CD4-positive, alpha-beta memory T cell (primary cell): Measurements from ENCODE around the gene MFRP. TPM values are rescaled to one million over a fixed set of nuclear protein-coding genes. Genes with fewer than 3 reads are reported as not detected.

Experiments
- CTCF ChIA-PET: fragments of 350-600 bp; sonication (Branson Sonifier 250); formaldehyde crosslinking; loops from one replicate; lab custom pipeline; 2021; ENCODE audit warnings: inconsistent platforms; ENCODE audit not compliant: partially characterized antibody; lab: Charles Lee
- POLR2A ChIA-PET: fragments of 350-600 bp; sonication (Branson Sonifier 250); formaldehyde crosslinking; loops from one replicate; lab custom pipeline; 2021; ENCODE audit not compliant: partially characterized antibody; lab: Charles Lee
- DNase-seq, 5 donors: peaks; one replicate each; pipeline versions ENCODE4 v3.0.0 to v3.0.0-alpha.2; 2020 to 2022; ENCODE audit warnings: mixed read lengths in 1 of 5
- H3K27ac ChIP-seq: one replicate; pipeline ENCODE4 v1.7.0; 2013; ENCODE audit warnings: low read depth, low read length
- H3K27me3 ChIP-seq: 2 replicates; pipeline ENCODE4 v1.7.0; 2013; ENCODE audit warnings: mild to moderate bottlenecking, low read length, moderate library complexity; ENCODE audit not compliant: insufficient read depth
- H3K36me3 ChIP-seq: 2 replicates; pipeline ENCODE4 v1.7.0; 2013; ENCODE audit warnings: mild to moderate bottlenecking, low read length, moderate library complexity; ENCODE audit not compliant: insufficient read depth
- H3K4me1 ChIP-seq: 2 replicates; pipeline ENCODE4 v1.7.0; 2013; ENCODE audit warnings: mild to moderate bottlenecking, low read length, moderate library complexity; ENCODE audit not compliant: insufficient read depth
- H3K4me3 ChIP-seq, 2 donors: one replicate each; pipeline ENCODE4 v1.7.0; 2013; ENCODE audit warnings: low read length in 2 of 2, mild to moderate bottlenecking in 1 of 2
- H3K9me3 ChIP-seq, 2 donors: one replicate each; pipeline ENCODE4 v1.7.0; 2013; ENCODE audit warnings: low read length in 2 of 2, control low read depth in 1 of 2; ENCODE audit not compliant: control insufficient read depth in 1 of 2
- H3K27ac Mint-ChIP-seq, 7 donors: one replicate each; pipeline ENCODE4 v1.8.0; 2020 to 2021; ENCODE audit warnings: mixed read lengths in 7 of 7, mild to moderate bottlenecking in 6 of 7, inconsistent platforms in 3 of 7, moderate library complexity in 3 of 7
- H3K27me3 Mint-ChIP-seq, 2 donors: one replicate each; pipeline ENCODE4 v1.8.0; 2020 to 2021; ENCODE audit warnings: mixed read lengths in 2 of 2
- H3K36me3 Mint-ChIP-seq, 2 donors: one replicate each; pipeline ENCODE4 v1.8.0; 2020 to 2021; ENCODE audit warnings: mixed read lengths in 2 of 2, inconsistent platforms in 1 of 2, mild to moderate bottlenecking in 1 of 2
- H3K4me1 Mint-ChIP-seq, 4 donors: one replicate each; pipeline ENCODE4 v1.8.0; 2020 to 2021; ENCODE audit warnings: mixed read lengths in 4 of 4, mild to moderate bottlenecking in 1 of 4
- H3K4me3 Mint-ChIP-seq, 8 donors: one replicate each; pipeline ENCODE4 v1.8.0; 2020 to 2021; ENCODE audit warnings: mixed read lengths in 8 of 8, mild to moderate bottlenecking in 7 of 8, moderate library complexity in 6 of 8, inconsistent platforms in 3 of 8
- H3K9me3 Mint-ChIP-seq, 8 donors: one replicate each; pipeline ENCODE4 v1.8.0; 2020 to 2021; ENCODE audit warnings: mixed read lengths in 8 of 8, mild to moderate bottlenecking in 5 of 8, inconsistent platforms in 3 of 8, moderate library complexity in 1 of 8
- intact Hi-C: fragments of 100-400 bp; cut with micrococcal nuclease; formaldehyde crosslinking; loops from one replicate; pipeline ENCODE4 v1.15.1; 2023
- polyA plus RNA-seq, 2 donors: library from polyadenylated mRNA; unstranded; fragments of 300-500 nt; fragmentation: Illumina TruSeq; gene quantifications; one replicate each; pipeline ENCODE4 v1.2.3, GENCODE V29; 2021
- total RNA-seq, 2 experiments: library from RNA; stranded (reverse); gene quantifications; one replicate each; pipeline ENCODE4 v1.2.3, GENCODE V29; 2021

Gene MFRP
- total and polyA plus RNA-seq, 4 experiments from 2014 or later, result not detected

DNA sequence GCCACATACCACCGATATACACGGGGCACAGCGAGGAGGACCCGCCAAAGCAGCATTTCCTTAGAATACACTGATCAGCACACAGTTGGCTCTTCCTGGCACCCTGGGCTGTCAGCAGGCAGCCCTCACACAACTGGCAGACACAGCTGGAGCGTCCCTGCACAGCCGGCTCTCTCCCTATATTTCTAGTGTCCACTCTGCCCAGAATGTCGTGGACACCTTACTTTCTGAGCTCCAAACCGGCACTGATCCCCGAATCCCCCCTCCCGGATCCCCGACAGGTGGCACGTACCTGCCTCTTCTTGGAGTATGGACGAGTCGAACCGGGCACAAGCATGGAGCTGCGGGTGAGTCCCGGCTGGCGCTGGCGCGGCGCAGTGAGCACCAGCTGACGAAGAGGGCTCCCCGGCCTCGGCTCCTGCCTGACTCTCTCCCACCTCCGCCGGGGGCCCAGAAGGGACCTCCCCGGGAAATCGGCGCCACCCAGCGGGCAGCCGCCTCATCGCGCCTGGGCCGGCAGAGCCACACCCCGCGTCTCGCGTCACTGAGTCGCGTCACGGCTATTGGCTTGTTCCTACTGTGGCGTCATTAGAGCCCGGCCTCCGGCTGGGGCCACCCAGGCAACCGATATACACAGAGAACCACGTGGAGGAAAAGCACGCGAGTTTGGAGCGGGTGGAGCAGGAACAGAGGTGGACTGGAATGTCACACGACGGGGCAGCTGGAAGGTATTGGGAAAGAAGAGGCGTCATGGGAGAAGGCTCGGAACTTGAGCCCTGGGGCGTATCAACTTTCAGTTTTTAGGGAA is 34.9 kb upstream of the MFRP start, which contains the start of gene USP2:
USP2 (minus strand) TSS at position 510 of the 808 bp plus-strand sequence. CDS start 8,210 bp downstream, outside the sequence.
- intact Hi-C loops, result loop anchor here (1.0 kb wide), 1 partner anchor 25 kb away; no protein-coding TSS in a partner anchor
- CTCF ChIA-PET, result interaction anchor here (0.7 to 13.9 kb wide), 8 partner anchors 9 to 98 kb away, joined by 3 to 179 read pairs (median 5); no protein-coding TSS in a partner anchor
- H3K27me3 Mint-ChIP-seq, result peaks cover 0 to 3% of the 10 kb centered on the region in 2 donors
- H3K4me3 Mint-ChIP-seq, result no peak within 1 kb of the TSS
- H3K36me3 Mint-ChIP-seq, result no peaks in the 10 kb centered on the region
- Histone ChIP-seq H3K27me3 (no peaks in the 10 kb centered on the region), H3K9me3 (no peaks in the 10 kb centered on the region), H3K36me3 (no peaks in the 10 kb centered on the region), H3K4me3 (peak within 1 kb of the TSS; percentile 77 to 86), H3K27ac (peak within 1 kb of the TSS; percentile 49), H3K4me1 (peaks cover 17% of the 10 kb centered on the region)
- no peaks in the 10 kb centered on the region for H3K9me3 Mint-ChIP-seq
- peak within 1 kb of the TSS in 3 of 7 donors; percentile 75 to 87 (median 87) for H3K27ac Mint-ChIP-seq
- DNase-seq, result peak; percentile 96 to 98 (median 97)
- peaks cover 0 to 9% (median 6%) of the 10 kb centered on the region in 4 donors for H3K4me1 Mint-ChIP-seq
- POLR2A ChIA-PET, result interaction anchor here (0.7 to 2.3 kb wide), 3 partner anchors 17 to 37 kb away, joined by 3 to 16 read pairs (median 3); no protein-coding TSS in a partner anchor

DNA sequence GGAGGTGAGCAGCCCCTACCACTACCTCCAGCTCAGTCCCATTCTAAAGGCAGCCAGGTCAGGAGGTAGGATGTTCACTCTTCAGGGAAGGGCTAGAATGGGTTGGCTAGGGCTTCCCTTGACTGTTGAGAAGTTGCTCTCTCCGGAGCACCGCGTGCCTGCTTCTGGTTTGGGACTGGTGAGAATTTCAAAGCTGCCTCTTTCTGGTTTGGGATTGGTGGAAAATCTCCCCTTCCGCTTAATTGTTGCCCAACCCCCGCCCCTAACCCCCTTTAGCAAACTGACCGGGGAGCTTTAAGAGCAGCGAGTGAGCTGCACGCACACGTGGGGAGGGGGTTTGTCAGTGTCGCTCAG is 34.3 kb upstream of the MFRP start:
- H3K4me1 Mint-ChIP-seq, result peaks cover 0 to 9% (median 6%) of the 10 kb centered on the region in 4 donors
- intact Hi-C loops, result loop anchor here (1.0 kb wide), 1 partner anchor 25 kb away; no protein-coding TSS in a partner anchor
- Histone ChIP-seq H3K4me1 (peaks cover 17% of the 10 kb centered on the region), H3K36me3 (no peaks in the 10 kb centered on the region), H3K27me3 (no peaks in the 10 kb centered on the region), H3K27ac (peak overlapping the region; percentile 37), H3K4me3 (peak overlapping the region; percentile 77 to 86), H3K9me3 (no peaks in the 10 kb centered on the region)
- POLR2A ChIA-PET, result interaction anchor here (0.7 to 2.3 kb wide), 3 partner anchors 17 to 37 kb away, joined by 3 to 16 read pairs (median 3); no protein-coding TSS in a partner anchor
- no peaks in the 10 kb centered on the region for H3K9me3 Mint-ChIP-seq
- DNase-seq, result no peak
- CTCF ChIA-PET, result interaction anchor here (0.7 to 13.9 kb wide), 8 partner anchors 8 to 98 kb away, joined by 3 to 179 read pairs (median 5); no protein-coding TSS in a partner anchor
- peak overlapping the region in 3 of 7 donors; percentile 75 to 87 (median 87) for H3K27ac Mint-ChIP-seq
- H3K4me3 Mint-ChIP-seq, result no peak overlapping the region
- peaks cover 0 to 3% of the 10 kb centered on the region in 2 donors for H3K27me3 Mint-ChIP-seq
- no peaks in the 10 kb centered on the region for H3K36me3 Mint-ChIP-seq

DNA sequence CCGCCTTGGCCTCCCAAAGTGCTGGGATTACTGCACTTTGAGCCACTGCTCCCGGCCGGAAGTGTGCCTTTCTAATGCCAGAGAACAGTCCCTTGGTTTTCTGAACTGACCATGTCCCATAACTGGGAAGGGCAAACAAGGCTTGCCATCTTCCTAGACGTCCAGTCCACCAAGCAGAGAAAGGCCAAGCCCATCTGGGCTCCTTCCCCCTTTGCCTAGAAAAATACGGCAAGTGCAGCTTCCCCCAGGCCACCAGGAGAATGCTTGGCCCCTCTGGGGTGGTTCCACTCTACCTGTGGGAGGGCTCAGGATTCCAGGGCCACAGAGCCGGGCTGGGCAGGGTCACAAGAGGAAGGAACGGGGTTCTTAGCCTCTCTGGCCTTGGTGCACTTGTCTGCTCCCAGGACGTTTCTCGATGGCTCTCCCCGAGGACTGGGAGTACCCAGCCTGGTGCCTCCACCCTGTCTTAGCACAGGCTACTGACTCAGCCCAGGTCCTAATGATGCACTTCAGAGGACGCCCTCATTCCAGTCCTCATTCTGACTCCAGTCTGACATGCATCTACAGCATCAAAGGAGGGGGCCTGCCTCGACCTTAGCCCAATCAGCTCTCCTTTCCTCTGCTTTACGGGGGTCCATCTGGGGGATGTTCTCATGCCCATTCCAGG is 33.8 kb upstream of the MFRP start:
- peaks cover 0 to 3% of the 10 kb centered on the region in 2 donors for H3K27me3 Mint-ChIP-seq
- no peak overlapping the region for H3K4me3 Mint-ChIP-seq
- Histone ChIP-seq H3K9me3 (no peaks in the 10 kb centered on the region), H3K27ac (no peak overlapping the region), H3K27me3 (no peaks in the 10 kb centered on the region), H3K4me1 (peaks cover 17% of the 10 kb centered on the region), H3K4me3 (peak overlapping the region in 1 of 2 donors; percentile 86), H3K36me3 (no peaks in the 10 kb centered on the region)
- intact Hi-C loops, result no loop called here
- peaks cover 0 to 9% (median 6%) of the 10 kb centered on the region in 4 donors for H3K4me1 Mint-ChIP-seq
- no peaks in the 10 kb centered on the region for H3K9me3 Mint-ChIP-seq
- POLR2A ChIA-PET, result interaction anchor here (2.3 kb wide), 1 partner anchor 24 kb away, joined by 16 read pairs; no protein-coding TSS in a partner anchor
- DNase-seq, result no peak
- peak overlapping the region in 3 of 7 donors; percentile 52 to 87 (median 87) for H3K27ac Mint-ChIP-seq
- CTCF ChIA-PET, result interaction anchor here (1.0 to 13.9 kb wide), 7 partner anchors 8 to 97 kb away, joined by 3 to 179 read pairs (median 6); no protein-coding TSS in a partner anchor
- no peaks in the 10 kb centered on the region for H3K36me3 Mint-ChIP-seq

DNA sequence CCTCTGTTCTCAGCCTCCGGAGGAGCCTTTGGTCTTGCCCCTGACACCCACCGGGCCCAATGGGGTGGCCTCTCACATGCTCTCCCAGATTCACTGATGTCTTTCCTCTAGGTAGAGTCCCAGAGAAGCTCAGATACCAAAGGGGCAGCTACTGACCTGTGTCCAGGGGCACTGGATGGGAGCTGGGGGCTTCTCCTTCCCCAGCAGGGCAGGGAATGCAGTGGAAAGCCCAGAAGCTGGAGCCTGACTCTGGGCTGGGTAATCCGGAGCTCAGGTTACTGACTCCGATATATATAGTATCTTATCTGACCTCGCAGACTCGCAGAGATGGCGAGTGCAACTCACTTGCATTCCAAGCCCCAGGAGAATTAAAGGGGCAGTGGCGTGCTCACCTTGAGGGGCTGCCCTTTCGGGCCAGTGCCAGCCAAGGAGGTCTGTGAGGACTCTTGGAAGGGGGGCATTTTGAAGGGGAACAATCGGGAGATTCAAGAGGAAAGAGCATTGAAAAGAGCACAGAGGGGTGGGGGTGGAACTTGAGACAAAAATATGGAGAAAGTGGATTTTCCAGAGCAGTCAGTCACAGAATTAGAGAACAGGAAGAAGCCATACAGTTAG is 32.5 kb upstream of the MFRP start:
- intact Hi-C loops, result no loop called here
- Mint-ChIP-seq H3K36me3 (no peaks in the 10 kb centered on the region), H3K9me3 (no peaks in the 10 kb centered on the region), H3K27me3 (peaks cover 0 to 3% of the 10 kb centered on the region in 2 donors), H3K4me1 (peaks cover 2 to 9% (median 7%) of the 10 kb centered on the region in 4 donors), H3K27ac (peak overlapping the region in 2 of 7 donors; percentile 38 to 60), H3K4me3 (peak overlapping the region in 3 of 8 donors; percentile 40 to 67 (median 55))
- no peak overlapping the region for H3K27ac ChIP-seq
- no peak overlapping the region for H3K4me3 ChIP-seq
- no peaks in the 10 kb centered on the region for H3K27me3 ChIP-seq
- peaks cover 22% of the 10 kb centered on the region for H3K4me1 ChIP-seq
- ChIA-PET CTCF (interaction anchor here (0.6 to 13.9 kb wide), 4 partner anchors 22 to 57 kb away, joined by 3 to 179 read pairs (median 4); no protein-coding TSS in a partner anchor), POLR2A (no interaction called here)
- no peaks in the 10 kb centered on the region for H3K9me3 ChIP-seq
- H3K36me3 ChIP-seq, result no peaks in the 10 kb centered on the region
- DNase-seq, result no peak

DNA sequence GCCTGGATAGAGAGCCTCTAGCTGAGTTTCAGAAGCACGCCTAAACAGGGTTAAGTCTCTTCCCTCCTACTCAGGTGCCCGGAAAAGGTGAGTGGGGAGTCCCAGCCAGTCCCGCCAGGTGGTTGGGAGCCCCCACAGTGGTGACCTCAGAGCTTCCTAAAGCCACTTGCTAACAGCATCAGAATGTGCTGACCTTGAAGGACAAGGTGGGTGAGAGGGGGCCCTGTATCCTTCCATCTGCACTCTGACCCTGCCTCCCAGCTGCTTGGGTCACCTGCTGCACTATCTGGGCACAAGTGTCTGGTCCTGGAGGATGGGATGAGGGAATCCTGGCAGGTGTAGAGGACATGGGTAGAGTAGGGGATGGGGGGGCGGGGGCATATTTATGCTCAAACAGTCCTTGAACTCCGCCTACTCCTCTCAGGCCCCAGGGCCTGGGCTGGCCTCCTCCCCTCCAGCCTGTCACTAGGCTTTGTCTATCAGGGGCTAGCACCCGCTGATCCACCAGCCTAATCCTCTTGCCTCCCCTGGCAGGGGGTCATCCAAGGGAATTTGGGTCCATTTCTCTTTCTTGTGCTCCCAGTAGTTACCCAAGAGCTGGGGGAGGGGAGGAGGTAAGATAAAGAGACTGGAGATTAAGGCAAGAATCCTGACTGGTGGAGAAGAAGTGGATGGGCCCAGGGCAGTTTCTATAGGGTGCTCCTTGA is 31.6 kb upstream of the MFRP start:
- no peaks in the 10 kb centered on the region for H3K9me3 ChIP-seq
- H3K27ac ChIP-seq, result no peak overlapping the region
- no peak for DNase-seq
- Mint-ChIP-seq H3K4me3 (no peak overlapping the region), H3K27ac (peak overlapping the region in 3 of 7 donors; percentile 29 to 35 (median 31)), H3K9me3 (no peaks in the 10 kb centered on the region), H3K36me3 (no peaks in the 10 kb centered on the region), H3K27me3 (peaks cover 0 to 3% of the 10 kb centered on the region in 2 donors), H3K4me1 (peaks cover 10 to 15% (median 11%) of the 10 kb centered on the region in 4 donors)
- H3K36me3 ChIP-seq, result no peaks in the 10 kb centered on the region
- no peak overlapping the region for H3K4me3 ChIP-seq
- intact Hi-C loops, result no loop called here
- POLR2A ChIA-PET, result interaction anchor here (1.4 kb wide), 1 partner anchor 40 kb away, joined by 3 read pairs; no protein-coding TSS in a partner anchor
- H3K4me1 ChIP-seq, result peaks cover 29% of the 10 kb centered on the region
- no peaks in the 10 kb centered on the region for H3K27me3 ChIP-seq
- CTCF ChIA-PET, result interaction anchor here (13.9 kb wide), 1 partner anchor 21 kb away, joined by 179 read pairs; no protein-coding TSS in a partner anchor
